Natural killer cell (primary cell): ENCODE data around the gene PMM2. TPM values are rescaled to one million over a fixed set of nuclear protein-coding genes. Genes with fewer than 3 reads are reported as not detected.

ENCODE experiments used
- ATAC-seq, 3 donors: fragments of 150-1000 bp in 2 of 3; fragments of 200-7000 bp in 1 of 3; cut with Tn5 transposase; 1 replicate in 1 of 3; 2 replicates in 2 of 3; pipeline ENCODE4 v1.10.0; 2021; ENCODE audit warnings: mild to moderate bottlenecking in 2 of 3, moderate library complexity in 2 of 3
- DNase-seq, 2 donors: peaks; one replicate each; pipeline versions ENCODE4 v3.0.0 to v3.0.0-alpha.2; 2013 to 2021; ENCODE audit warnings: mixed read lengths in 1 of 2
- H3K27ac ChIP-seq: one replicate; pipeline ENCODE4 v1.5.1; 2013; ENCODE audit warnings: mild to moderate bottlenecking, low read length
- H3K27me3 ChIP-seq: one replicate; pipeline ENCODE4 v1.6.1; 2013; ENCODE audit warnings: low read length; ENCODE audit not compliant: control insufficient read depth, insufficient read depth
- H3K36me3 ChIP-seq: one replicate; pipeline ENCODE4 v1.6.1; 2013; ENCODE audit warnings: low read length; ENCODE audit not compliant: control insufficient read depth, insufficient read depth
- H3K4me1 ChIP-seq: one replicate; pipeline ENCODE4 v1.6.1; 2013; ENCODE audit warnings: low read length; ENCODE audit not compliant: control insufficient read depth, insufficient read depth
- H3K4me3 ChIP-seq: one replicate; pipeline ENCODE4 v1.5.1; 2013; ENCODE audit warnings: low read length
- H3K9me3 ChIP-seq: one replicate; pipeline ENCODE4 v1.6.1; 2013; ENCODE audit warnings: low read length; ENCODE audit not compliant: control insufficient read depth, insufficient read depth
- H3K27ac Mint-ChIP-seq, 2 donors: one replicate each; pipeline ENCODE4 v1.8.0; 2022; ENCODE audit warnings: mild to moderate bottlenecking in 2 of 2, mixed read lengths in 2 of 2, moderate library complexity in 1 of 2
- H3K27me3 Mint-ChIP-seq, 2 donors: one replicate each; pipeline ENCODE4 v1.8.0; 2022; ENCODE audit warnings: low read depth in 2 of 2, mixed read lengths in 2 of 2
- H3K36me3 Mint-ChIP-seq: one replicate; pipeline ENCODE4 v1.8.0; 2022; ENCODE audit warnings: mixed read lengths
- H3K4me1 Mint-ChIP-seq, 2 donors: one replicate each; pipeline ENCODE4 v1.8.0; 2022; ENCODE audit warnings: mixed read lengths in 2 of 2
- H3K4me3 Mint-ChIP-seq: one replicate; pipeline ENCODE4 v1.8.0; 2022; ENCODE audit warnings: mild to moderate bottlenecking, moderate library complexity, mixed read lengths
- H3K9me3 Mint-ChIP-seq, 2 donors: one replicate each; pipeline ENCODE4 v1.8.0; 2022; ENCODE audit warnings: mixed read lengths in 2 of 2
- CTCF ChIP-seq: fragments of 200-600 bp; IDR thresholded peaks from one replicate; pipeline ENCODE4 v1.8.0; 2022; ENCODE audit warnings: antibody characterized with exemption
- WGBS: methylation state at CpG from one replicate; pipeline ENCODE4 v1.1.7; 2013; ENCODE audit warnings: missing lambda C conversion rate; ENCODE audit not compliant: insufficient coverage; 5-methylcytosine and 5-hydroxymethylcytosine counted together
- intact Hi-C: fragments of 100-400 bp; cut with micrococcal nuclease; formaldehyde crosslinking; loops from one replicate; pipeline ENCODE4 v1.14.2; 2022
- total RNA-seq, 4 donors: library from RNA; stranded (reverse); fragments of 120-200 nt in 1 of 4; gene quantifications; one replicate each; pipeline versions ENCODE4 v1.2.3 to v1.2.4, GENCODE V29; 2013 to 2022

Gene PMM2
- total RNA-seq, 3 donors from 2014 or later (not counting 1 experiment from before 2014, with no cell fraction given) = 33.4 to 37.6 (median 36.4) TPM

GRCh38 chr16:8848231-8848938, 50.7 kb downstream of the PMM2 start:
- no peak overlapping the region for H3K4me3 Mint-ChIP-seq
- DNase-seq (no peak), ATAC-seq (no peak)
- TF ChIP-seq CTCF = no peak
- Histone ChIP-seq H3K4me1 (peaks cover 6% of the 10 kb centered on the region), H3K4me3 (no peak overlapping the region), H3K27me3 (no peaks in the 10 kb centered on the region), H3K9me3 (no peaks in the 10 kb centered on the region), H3K36me3 (peaks cover 17% of the 10 kb centered on the region), H3K27ac (no peak overlapping the region)
- H3K9me3 Mint-ChIP-seq = no peaks in the 10 kb centered on the region
- no peak overlapping the region for H3K27ac Mint-ChIP-seq
- H3K36me3 Mint-ChIP-seq = no peaks in the 10 kb centered on the region
- no peaks in the 10 kb centered on the region for H3K27me3 Mint-ChIP-seq
- peaks cover 31 to 45% of the 10 kb centered on the region in 2 donors for H3K4me1 Mint-ChIP-seq
- intact Hi-C loops = no loop called here
- WGBS = 98% methylated on average over 26 of the region's 26 CpGs

GRCh38 chr16:8848939-8849391, 51.3 kb downstream of the PMM2 start:
- H3K36me3 Mint-ChIP-seq = no peaks in the 10 kb centered on the region
- no peaks in the 10 kb centered on the region for H3K27me3 ChIP-seq
- no peak overlapping the region for H3K4me3 Mint-ChIP-seq
- 97% methylated on average over 8 of the region's 8 CpGs for WGBS
- peaks cover 28 to 39% of the 10 kb centered on the region in 2 donors for H3K4me1 Mint-ChIP-seq
- no peaks in the 10 kb centered on the region for H3K27me3 Mint-ChIP-seq
- no peak overlapping the region for H3K27ac ChIP-seq
- DNase-seq (no peak), ATAC-seq (no peak)
- no peak for TF ChIP-seq CTCF
- H3K27ac Mint-ChIP-seq = peak overlapping the region in 1 of 2 donors; percentile 83
- intact Hi-C loops = no loop called here
- no peak overlapping the region for H3K4me3 ChIP-seq
- no peaks in the 10 kb centered on the region for H3K9me3 ChIP-seq
- peaks cover 19% of the 10 kb centered on the region for H3K36me3 ChIP-seq
- H3K4me1 ChIP-seq = peaks cover 6% of the 10 kb centered on the region
- no peaks in the 10 kb centered on the region for H3K9me3 Mint-ChIP-seq

- Histone ChIP-seq H3K36me3 (peaks cover 23% of the 10 kb centered on the region), H3K4me3 (no peak overlapping the region), H3K4me1 (peaks cover 6% of the 10 kb centered on the region), H3K9me3 (no peaks in the 10 kb centered on the region), H3K27ac (no peak overlapping the region), H3K27me3 (no peaks in the 10 kb centered on the region)
- no peak for TF ChIP-seq CTCF
- no peak for ATAC-seq
- 95% methylated on average over 19 of the region's 19 CpGs for WGBS
- H3K27ac Mint-ChIP-seq = peak overlapping the region; percentile 76 to 83
- peaks cover 25 to 34% of the 10 kb centered on the region in 2 donors for H3K4me1 Mint-ChIP-seq
- intact Hi-C loops = no loop called here
- no peaks in the 10 kb centered on the region for H3K36me3 Mint-ChIP-seq
- H3K9me3 Mint-ChIP-seq = no peaks in the 10 kb centered on the region
- no peak for DNase-seq
- H3K4me3 Mint-ChIP-seq = no peak overlapping the region
- no peaks in the 10 kb centered on the region for H3K27me3 Mint-ChIP-seq
These were observed 51.9 kb downstream of the PMM2 start for GRCh38 chr16:8849411-8850011.
